HepG2 (cell line): ENCODE measurements around the gene GPRC5B. TPM values are rescaled to one million over a fixed set of nuclear protein-coding genes. Genes with fewer than 3 reads are reported as not detected.
A peak's percentile ranks its signal among the peaks of the same experiment; 100 is the strongest.

Experiments
- ATF1 ChIP-seq: IDR thresholded peaks from 2 replicates; pipeline ENCODE4 v1.6.1; 2016; ENCODE audit warnings: mild to moderate bottlenecking, control low read depth
- CBFB ChIP-seq: sonication (generic); formaldehyde crosslinking; IDR thresholded peaks from 2 replicates; pipeline ENCODE4 v1.4.0; 2020; ENCODE audit warnings: missing genetic modification reagents
- ELF3 ChIP-seq: IDR thresholded peaks from 2 replicates; pipeline ENCODE4 v1.6.1; 2016; ENCODE audit warnings: missing genetic modification reagents, missing compliant biosample characterization
- HBP1 ChIP-seq: IDR thresholded peaks from 2 replicates; pipeline ENCODE4 v1.6.1; 2016; ENCODE audit warnings: low read depth, control low read depth
- HMG20A ChIP-seq: IDR thresholded peaks from 2 replicates; pipeline ENCODE4 v1.6.1; 2016; ENCODE audit warnings: borderline replicate concordance
- JUNB ChIP-seq: sonication (generic); formaldehyde crosslinking; IDR thresholded peaks from 2 replicates; pipeline ENCODE4 v1.8.0; 2022; ENCODE audit warnings: missing genetic modification reagents, mild to moderate bottlenecking, borderline replicate concordance
- KAT2B ChIP-seq: fragments of 150-350 bp; IDR thresholded peaks from 2 replicates; pipeline ENCODE4 v1.6.1; 2014; ENCODE audit warnings: low read depth, low read length, borderline replicate concordance
- PPARG ChIP-seq: conservative IDR thresholded peaks from 2 replicates; pipeline ENCODE4 v1.6.1; 2016; ENCODE audit warnings: missing biosample characterization, missing genetic modification reagents
- PRDM10 ChIP-seq: sonication (generic); formaldehyde crosslinking; IDR thresholded peaks from 2 replicates; pipeline ENCODE4 v1.4.0; 2020; ENCODE audit warnings: low read depth, missing genetic modification reagents
- TEAD3 ChIP-seq: optimal IDR thresholded peaks from 2 replicates; pipeline ENCODE3; 2016; ENCODE audit warnings: borderline replicate concordance
- TOE1 ChIP-seq: sonication (generic); formaldehyde crosslinking; IDR thresholded peaks from 2 replicates; pipeline ENCODE4 v1.4.0; 2020; ENCODE audit warnings: mild to moderate bottlenecking, missing genetic modification reagents
- TRIM24 ChIP-seq: sonication (generic); formaldehyde crosslinking; IDR thresholded peaks from 2 replicates; pipeline ENCODE4 v1.8.0; 2022; ENCODE audit warnings: mild to moderate bottlenecking, missing genetic modification reagents
- XBP1 ChIP-seq: sonication (generic); formaldehyde crosslinking; IDR thresholded peaks from 2 replicates; pipeline ENCODE4 v1.5.0; 2020; ENCODE audit warnings: missing genetic modification reagents
- ZFAT ChIP-seq: sonication (generic); formaldehyde crosslinking; conservative IDR thresholded peaks from 2 replicates; pipeline ENCODE4 v1.8.1; 2023; ENCODE audit warnings: missing genetic modification reagents, inconsistent platforms
- ZFP36 ChIP-seq: fragments of 150-350 bp; IDR thresholded peaks from 2 replicates; pipeline ENCODE4 v1.6.1; 2018; ENCODE audit warnings: borderline replicate concordance, low read length, low read depth; ENCODE audit not compliant: partially characterized antibody
- ZMYM2 ChIP-seq: sonication (generic); formaldehyde crosslinking; IDR thresholded peaks from 2 replicates; pipeline ENCODE4 v1.8.0; 2022; ENCODE audit warnings: mild to moderate bottlenecking, missing genetic modification reagents
- ZNF234 ChIP-seq: sonication (generic); formaldehyde crosslinking; conservative IDR thresholded peaks from 2 replicates; pipeline ENCODE4 v1.5.1; 2020; ENCODE audit warnings: mild to moderate bottlenecking, missing genetic modification reagents
- ZNF496 ChIP-seq: sonication (generic); formaldehyde crosslinking; IDR thresholded peaks from 2 replicates; pipeline ENCODE4 v1.8.1; 2023; ENCODE audit warnings: mild to moderate bottlenecking, moderate library complexity, missing genetic modification reagents; ENCODE audit not compliant: insufficient replicate concordance
- ZNF598 ChIP-seq: sonication (generic); formaldehyde crosslinking; IDR thresholded peaks from 2 replicates; pipeline ENCODE4 v1.5.1; 2020; ENCODE audit warnings: mild to moderate bottlenecking, missing genetic modification reagents, borderline replicate concordance
- ZNF607 ChIP-seq: sonication (generic); formaldehyde crosslinking; IDR thresholded peaks from 2 replicates; pipeline ENCODE4 v1.5.1; 2020; ENCODE audit warnings: missing genetic modification reagents, mild to moderate bottlenecking, borderline replicate concordance
- ZNF770 ChIP-seq: sonication (generic); formaldehyde crosslinking; IDR thresholded peaks from 2 replicates; pipeline ENCODE4 v1.5.0; 2020; ENCODE audit warnings: mild to moderate bottlenecking, missing genetic modification reagents
- ZNF790 ChIP-seq: sonication (generic); formaldehyde crosslinking; IDR thresholded peaks from 2 replicates; pipeline ENCODE4 v1.8.0; 2022; ENCODE audit warnings: missing genetic modification reagents, mild to moderate bottlenecking, borderline replicate concordance
- polyA plus RNA-seq, 8 experiments: library from polyadenylated mRNA; depleted of rRNA in 3 of 8; stranded (reverse) in 7 of 8; unstranded in 1 of 8; fragments of >200 nt; fragmentation: Illumina TruSeq in 4 of 8; extraction: Trizol in 4 of 8; gene quantifications; 2 replicates each; pipeline versions ENCODE4 v1.2.1 to v1.2.3, GENCODE V29; 2011 to 2016; ENCODE audit warnings: low read depth in 4 of 8, missing spikeins in 1 of 8, mixed read lengths in 1 of 8; ENCODE audit not compliant: insufficient read depth in 1 of 8
- total RNA-seq, 5 experiments: library from RNA; depleted of rRNA; stranded (reverse); fragments of >200 nt; fragmentation: Illumina TruSeq; extraction: Trizol; gene quantifications; 2 replicates each; pipeline ENCODE4 v1.2.3, GENCODE V29; 2016; ENCODE audit warnings: low read depth in 1 of 5
- TF ChIP-seq, protein P1 (sequence below): sonication (generic); formaldehyde crosslinking; IDR thresholded peaks from 2 replicates; pipeline ENCODE4 v1.5.0; 2020; ENCODE audit warnings: missing genetic modification reagents

The GPRC5B gene
- total and polyA plus RNA-seq, 2 of the 13 experiments (the other 11 are each of a cell fraction or from before 2014, with no cell fraction given): 0.46 to 0.53 TPM

- TF ChIP-seq KAT2B (no peak), ZNF496 (CRISPR knock-in tag) (no peak), ZMYM2 (CRISPR knock-in tag) (no peak), CBFB (CRISPR knock-in tag) (no peak), TRIM24 (CRISPR knock-in tag) (0 out of 2 replicates have a peak, but pooled peaks have one; percentile 3), ATF1 (no peak), ZNF770 (CRISPR knock-in tag) (no peak), PPARG (CRISPR knock-in tag) (no peak), TEAD3 (CRISPR knock-in tag) (no peak), ELF3 (CRISPR knock-in tag) (no peak), ZFP36 (no peak), XBP1 (CRISPR knock-in tag) (no peak), ZNF607 (CRISPR knock-in tag) (no peak), TOE1 (CRISPR knock-in tag) (no peak), JUNB (CRISPR knock-in tag) (no peak), ZNF598 (CRISPR knock-in tag) (no peak), ZNF234 (CRISPR knock-in tag) (no peak), PRDM10 (CRISPR knock-in tag) (no peak), ZNF790 (CRISPR knock-in tag) (0 out of 2 replicates have a peak, but pooled peaks have one; percentile 55), HBP1 (CRISPR knock-in tag) (no peak), ZFAT (CRISPR knock-in tag) (no peak), HMG20A (CRISPR knock-in tag) (no peak)
- TF ChIP-seq, protein P1, sequence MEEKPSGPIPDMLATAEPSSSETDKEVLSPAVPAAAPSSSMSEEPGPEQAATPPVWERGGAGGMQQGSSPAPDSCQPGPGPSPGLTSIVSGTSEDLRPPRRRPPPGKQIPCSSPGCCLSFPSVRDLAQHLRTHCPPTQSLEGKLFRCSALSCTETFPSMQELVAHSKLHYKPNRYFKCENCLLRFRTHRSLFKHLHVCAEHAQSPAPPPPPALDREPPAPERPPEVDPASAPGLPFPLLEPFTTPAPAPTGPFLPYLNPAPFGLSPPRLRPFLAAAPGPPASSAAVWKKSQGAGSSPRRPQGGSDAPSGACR (CRISPR knock-in tag): no peak
These were observed at the start of gene GPRC5B (continued) for GRCh38 chr16:19884611-19885450.
